Breast epithelium (tissue), 3 donors: ENCODE results near the gene CLEC12A.

Source experiments
- POLR2A ChIP-seq: fragments of 450-650 bp; IDR thresholded peaks from one replicate; pipeline ENCODE4 v1.6.1; 2016; ENCODE audit warnings: antibody characterized with exemption, mild to moderate bottlenecking, moderate library complexity
- POLR2AphosphoS5 ChIP-seq, 3 donors: sonication (generic); formaldehyde crosslinking; IDR thresholded peaks; one replicate each; pipeline ENCODE4 v1.6.1; 2017; ENCODE audit warnings: antibody characterized with exemption in 3 of 3
- TF ChIP-seq, protein P1 (sequence below), 3 donors: fragments of 450-650 bp; IDR thresholded peaks; one replicate each; pipeline ENCODE4 v1.5.1; 2016 to 2017; ENCODE audit warnings: antibody characterized with exemption in 3 of 3, mild to moderate bottlenecking in 3 of 3, moderate library complexity in 3 of 3

DNA sequence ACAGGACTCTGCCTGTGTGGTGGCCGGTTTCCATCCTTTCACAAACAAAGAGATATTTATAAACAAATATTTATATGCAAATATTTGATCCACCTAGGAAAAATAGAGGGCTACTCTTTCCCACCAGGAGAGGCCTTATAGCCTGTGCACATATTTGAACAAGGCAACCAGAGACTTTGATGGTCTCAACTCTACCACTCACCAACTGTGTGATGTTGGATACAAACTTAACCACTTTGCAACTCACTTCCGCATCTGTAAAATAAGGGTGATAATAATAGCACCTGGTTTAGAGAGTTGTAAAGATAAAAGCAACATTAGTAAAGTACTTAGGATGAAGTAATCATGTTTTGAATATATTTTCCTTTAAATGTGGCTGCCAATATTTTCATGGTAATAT, 1.5 kb upstream of the CLEC12A start:
- TF ChIP-seq, protein P1, sequence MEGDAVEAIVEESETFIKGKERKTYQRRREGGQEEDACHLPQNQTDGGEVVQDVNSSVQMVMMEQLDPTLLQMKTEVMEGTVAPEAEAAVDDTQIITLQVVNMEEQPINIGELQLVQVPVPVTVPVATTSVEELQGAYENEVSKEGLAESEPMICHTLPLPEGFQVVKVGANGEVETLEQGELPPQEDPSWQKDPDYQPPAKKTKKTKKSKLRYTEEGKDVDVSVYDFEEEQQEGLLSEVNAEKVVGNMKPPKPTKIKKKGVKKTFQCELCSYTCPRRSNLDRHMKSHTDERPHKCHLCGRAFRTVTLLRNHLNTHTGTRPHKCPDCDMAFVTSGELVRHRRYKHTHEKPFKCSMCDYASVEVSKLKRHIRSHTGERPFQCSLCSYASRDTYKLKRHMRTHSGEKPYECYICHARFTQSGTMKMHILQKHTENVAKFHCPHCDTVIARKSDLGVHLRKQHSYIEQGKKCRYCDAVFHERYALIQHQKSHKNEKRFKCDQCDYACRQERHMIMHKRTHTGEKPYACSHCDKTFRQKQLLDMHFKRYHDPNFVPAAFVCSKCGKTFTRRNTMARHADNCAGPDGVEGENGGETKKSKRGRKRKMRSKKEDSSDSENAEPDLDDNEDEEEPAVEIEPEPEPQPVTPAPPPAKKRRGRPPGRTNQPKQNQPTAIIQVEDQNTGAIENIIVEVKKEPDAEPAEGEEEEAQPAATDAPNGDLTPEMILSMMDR (IDR thresholded peaks at IDR 0.05) = no peak
- TF ChIP-seq POLR2A = no peak
- TF ChIP-seq POLR2AphosphoS5 (IDR thresholded peaks at IDR 0.05) = no peak
